Middle frontal gyrus (tissue), 1 donor: ENCODE data around the gene PCDHGA5.
"Not testable (repeated sequence)": the region's sequence is repeated elsewhere in the genome, so short reads cannot be mapped to it uniquely, and the experiment has no call there.

Experiments used
- DNase-seq: peaks from one replicate; pipeline ENCODE4 v3.0.0-alpha.2; 2015; ENCODE audit warnings: low spot score; ENCODE audit errors: extremely low spot score

Gene PCDHGA5

GRCh38 chr5:141351591-141351990 is 12.4 kb upstream of the PCDHGA5 start:
- no peak for DNase-seq

GRCh38 chr5:141354900-141355469 is 9.0 kb upstream of the PCDHGA5 start, which contains the start of gene PCDHGA4:
Gene PCDHGA4, plus strand, starts transcription at chr5:141355021. Its CDS starts 87 bp downstream, at chr5:141355108.
- DNase-seq: no peak

- DNase-seq: no peak
These were observed 8.3 kb upstream of the PCDHGA5 start for GRCh38 chr5:141355641-141356040.

GRCh38 chr5:141356133-141356532 is 7.8 kb upstream of the PCDHGA5 start:
- DNase-seq: no peak

GRCh38 chr5:141356950-141357349 is 7.0 kb upstream of the PCDHGA5 start:
- no peak for DNase-seq

GRCh38 chr5:141359790-141360426 is 4.1 kb upstream of the PCDHGA5 start, which contains the start of gene PCDHGB2:
Gene PCDHGB2, plus strand, starts transcription at chr5:141359994. Its CDS starts 142 bp downstream, at chr5:141360136.
- no peak for DNase-seq

GRCh38 chr5:141360685-141361084 is 3.3 kb upstream of the PCDHGA5 start:
- DNase-seq: no peak

- no peak for DNase-seq
These were observed 1.2 kb upstream of the PCDHGA5 start for GRCh38 chr5:141362719-141363118.

- no peak for DNase-seq
These were observed 2.3 kb downstream of the PCDHGA5 start for GRCh38 chr5:141366016-141366896.

GRCh38 chr5:141369994-141370848 is 6.3 kb downstream of the PCDHGA5 start, which contains the start of gene PCDHGB3:
Gene PCDHGB3, plus strand, starts transcription at chr5:141370242. Its CDS starts 153 bp downstream, at chr5:141370395.
- DNase-seq: no peak

- DNase-seq: no peak
These were observed 7.9 kb downstream of the PCDHGA5 start for GRCh38 chr5:141371572-141372475.

GRCh38 chr5:141373673-141374317 is 9.8 kb downstream of the PCDHGA5 start, which contains the start of gene PCDHGA6:
Gene PCDHGA6, plus strand, starts transcription at chr5:141373891. Its CDS starts 193 bp downstream, at chr5:141374084.
- DNase-seq: no peak

- no peak for DNase-seq
These were observed 10.7 kb downstream of the PCDHGA5 start for GRCh38 chr5:141374627-141375026.

- DNase-seq: not testable (repeated sequence)
These were observed 11.6 kb downstream of the PCDHGA5 start for GRCh38 chr5:141375444-141376155.

- DNase-seq: no peak
These were observed 18.7 kb downstream of the PCDHGA5 start, which contains the start of gene PCDHGA7 for GRCh38 chr5:141382469-141383294. Gene PCDHGA7, plus strand, starts transcription at chr5:141382742. Its CDS starts 158 bp downstream, at chr5:141382900.

- no peak for DNase-seq
These were observed 19.4 kb downstream of the PCDHGA5 start for GRCh38 chr5:141383345-141383744.

- DNase-seq: no peak
These were observed 20.7 kb downstream of the PCDHGA5 start for GRCh38 chr5:141384471-141385267.
